ENCODE data around the gene OR8A1.
"Not testable (repeated sequence)": the region's sequence is repeated elsewhere in the genome, so short reads cannot be mapped to it uniquely, and the experiment has no call there.

Gene OR8A1

GRCh38 chr11:124597626-124598025 lies 27.8 kb downstream of the OR8A1 start:
- DNase-seq: no peak

- no peak for DNase-seq
These were observed 31.0 kb downstream of the OR8A1 start for GRCh38 chr11:124600621-124601320.

DNA sequence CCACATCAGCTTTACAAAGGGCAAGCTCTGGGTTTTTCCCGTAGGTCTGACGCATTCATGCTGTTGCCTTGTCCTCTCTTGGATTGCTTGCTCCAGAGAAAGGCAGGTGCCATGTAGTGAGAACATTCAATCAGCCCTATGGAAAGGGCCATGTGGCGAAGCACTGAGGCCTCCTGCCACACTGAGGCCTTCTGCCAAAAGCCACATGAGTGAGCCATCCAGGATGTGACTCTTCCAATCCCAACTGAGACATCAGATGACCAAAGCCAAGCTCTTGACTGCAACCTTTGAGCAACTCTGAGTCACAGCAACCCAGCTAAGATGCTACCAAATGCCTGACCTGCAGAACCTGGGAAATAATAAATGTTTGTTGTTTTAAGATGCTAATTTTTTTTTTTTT lies 32.4 kb downstream of the OR8A1 start:
- DNase-seq: no peak

DNA sequence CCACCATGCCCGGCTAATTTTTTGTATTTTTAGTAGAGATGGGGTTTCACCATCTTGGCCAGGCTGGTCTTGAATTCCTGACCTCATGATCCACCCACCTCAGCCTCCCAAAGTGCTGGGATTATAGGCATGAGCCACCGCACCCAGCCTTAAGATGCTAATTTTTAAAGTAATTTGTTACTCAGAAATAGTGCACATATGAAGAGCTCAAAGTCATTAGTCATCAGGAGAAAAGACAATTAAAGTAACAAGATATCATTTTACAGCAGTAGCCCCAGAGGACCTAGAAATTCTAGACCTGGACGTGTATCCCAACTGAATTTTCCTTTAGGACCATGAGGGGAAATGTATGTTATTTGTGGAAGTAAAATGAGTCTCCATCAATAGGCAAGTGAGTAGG lies 32.9 kb downstream of the OR8A1 start:
- DNase-seq: not testable (repeated sequence)

DNA sequence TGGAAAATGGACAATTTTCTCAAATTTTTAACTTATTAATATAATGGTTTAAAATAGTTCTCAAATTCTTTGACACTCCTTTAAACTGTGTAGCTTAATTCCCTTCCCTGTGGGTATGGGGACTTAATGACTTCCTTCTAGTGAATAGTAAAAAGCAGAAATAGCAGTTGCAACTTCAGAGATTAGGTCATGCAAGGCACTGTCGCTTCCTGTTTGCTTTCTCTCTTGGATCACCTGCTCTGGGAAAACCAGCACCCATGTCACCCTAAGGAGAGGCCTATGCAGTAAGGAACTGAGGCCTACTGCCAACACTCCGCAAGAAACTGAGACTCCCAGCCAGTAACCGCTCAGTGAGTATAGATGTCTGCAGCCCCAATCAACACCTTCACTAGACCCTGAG lies 35.9 kb downstream of the OR8A1 start:
- no peak for DNase-seq

GRCh38 chr11:124608147-124608546 lies 38.4 kb downstream of the OR8A1 start:
- no peak for DNase-seq

GRCh38 chr11:124610295-124610694 lies 40.5 kb downstream of the OR8A1 start:
- no peak for DNase-seq

- no peak for DNase-seq
These were observed 41.3 kb downstream of the OR8A1 start, which contains the start of gene PANX3 for GRCh38 chr11:124611064-124611463. Gene PANX3 (plus strand): TSS chr11:124611428. CDS start chr11:124611557, 129 bp downstream.

- no peak for DNase-seq
These were observed 42.2 kb downstream of the OR8A1 start for GRCh38 chr11:124612045-124612444.

DNA sequence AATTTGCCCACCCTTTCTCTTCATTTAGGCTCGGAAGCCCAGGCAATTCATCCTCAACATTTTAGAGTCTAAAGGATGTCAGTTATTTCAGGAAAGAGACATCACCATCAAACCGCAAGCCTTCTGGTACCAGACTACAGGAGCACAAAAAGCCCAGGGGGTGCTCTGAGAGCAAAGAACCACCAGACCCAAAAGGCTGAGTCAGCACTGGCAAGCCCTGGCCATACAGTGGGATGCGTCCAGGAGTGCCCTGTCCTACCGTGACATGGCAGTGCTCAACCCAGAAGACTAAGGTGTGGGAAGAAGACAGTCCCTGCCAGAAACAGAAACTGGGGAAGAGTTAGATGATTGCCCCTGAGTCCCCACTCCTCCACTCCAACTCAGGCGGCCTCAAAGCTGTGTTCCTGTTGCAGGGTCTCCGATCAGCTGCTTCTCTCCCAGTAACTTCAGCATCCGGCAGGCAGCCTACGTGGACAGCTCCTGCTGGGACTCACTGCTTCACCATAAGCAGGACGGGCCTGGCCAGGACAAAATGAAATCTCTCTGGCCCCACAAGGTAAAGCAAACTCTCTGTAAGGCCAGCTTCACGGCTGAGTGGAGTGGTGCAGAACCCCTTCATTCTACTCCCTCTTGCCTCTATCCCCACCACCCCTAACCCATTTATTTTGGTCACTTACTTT lies 42.9 kb downstream of the OR8A1 start:
- DNase-seq: no peak

DNA sequence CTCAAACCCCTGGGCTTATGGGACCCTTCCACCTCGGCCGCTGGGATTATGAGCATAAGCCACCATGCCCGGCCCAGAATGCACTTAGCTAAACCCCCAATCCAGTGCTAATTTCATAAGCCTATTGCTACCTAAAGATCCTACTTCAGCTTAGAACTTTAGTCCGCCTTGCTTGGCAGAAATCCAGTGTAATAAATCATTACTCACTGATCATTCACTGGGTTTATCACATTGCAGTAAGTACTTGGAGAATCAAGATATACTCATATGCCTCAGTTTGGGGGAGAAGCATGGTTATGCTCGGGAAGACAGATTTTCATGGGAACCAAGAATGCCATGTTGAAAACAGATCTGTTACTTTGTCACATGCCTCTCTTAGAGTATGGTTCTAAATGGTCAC lies 49.1 kb downstream of the OR8A1 start:
- no peak for DNase-seq

Data from NCI-H524 treated with DMSO at 0.1 percent for 48 hours (cell line).